Measurements from ENCODE around the gene PRKAR1B. TPM values are rescaled to one million over a fixed set of nuclear protein-coding genes. Genes with fewer than 3 reads are reported as not detected.
"Not testable (repeated sequence)": the region's sequence is repeated elsewhere in the genome, so short reads cannot be mapped to it uniquely, and the experiment has no call there.

Gene PRKAR1B
- total RNA-seq, 1 experiment from 2014 or later = 35.3 TPM

GRCh38 chr7:665736-666453, 61.2 kb downstream of the PRKAR1B start:
- no peak for DNase-seq (ENCODE audit: low read depth)
- in situ Hi-C loops (cut with HindIII; ENCODE audit: low pct_unique_long_range_greater_than_20kb, low sequenced_read_pairs) = no loop called here

- in situ Hi-C loops (cut with HindIII; ENCODE audit: low pct_unique_long_range_greater_than_20kb, low sequenced_read_pairs) = no loop called here
- DNase-seq (ENCODE audit: low read depth) = no peak
Observed at GRCh38 chr7:664997-665735, 61.9 kb downstream of the PRKAR1B start.

GRCh38 chr7:664402-664775, 62.7 kb downstream of the PRKAR1B start:
- in situ Hi-C loops (cut with HindIII; ENCODE audit: low pct_unique_long_range_greater_than_20kb, low sequenced_read_pairs) = no loop called here
- no peak for DNase-seq (ENCODE audit: low read depth)

- in situ Hi-C loops (cut with HindIII; ENCODE audit: low pct_unique_long_range_greater_than_20kb, low sequenced_read_pairs) = no loop called here
- DNase-seq (ENCODE audit: low read depth) = no peak
Observed at GRCh38 chr7:662576-662975, 64.5 kb downstream of the PRKAR1B start.

- DNase-seq (ENCODE audit: low read depth) = no peak
- in situ Hi-C loops (cut with HindIII; ENCODE audit: low pct_unique_long_range_greater_than_20kb, low sequenced_read_pairs) = no loop called here
Observed at GRCh38 chr7:659996-660395, 67.1 kb downstream of the PRKAR1B start.

- DNase-seq (ENCODE audit: low read depth) = no peak
- in situ Hi-C loops (cut with HindIII; ENCODE audit: low pct_unique_long_range_greater_than_20kb, low sequenced_read_pairs) = no loop called here
Observed at GRCh38 chr7:659306-659847, 67.7 kb downstream of the PRKAR1B start.

GRCh38 chr7:657565-658119, 69.4 kb downstream of the PRKAR1B start:
- in situ Hi-C loops (cut with HindIII; ENCODE audit: low pct_unique_long_range_greater_than_20kb, low sequenced_read_pairs) = no loop called here
- no peak for DNase-seq (ENCODE audit: low read depth)

- DNase-seq (ENCODE audit: low read depth); in situ Hi-C loops (cut with HindIII; ENCODE audit: low pct_unique_long_range_greater_than_20kb, low sequenced_read_pairs): not testable (repeated sequence)
Observed at GRCh38 chr7:657010-657409, 70.1 kb downstream of the PRKAR1B start.

- in situ Hi-C loops (cut with HindIII; ENCODE audit: low pct_unique_long_range_greater_than_20kb, low sequenced_read_pairs) = no loop called here
- DNase-seq (ENCODE audit: low read depth) = no peak
Observed at GRCh38 chr7:655758-656157, 71.3 kb downstream of the PRKAR1B start.

- in situ Hi-C loops (cut with HindIII; ENCODE audit: low pct_unique_long_range_greater_than_20kb, low sequenced_read_pairs) = no loop called here
- no peak for DNase-seq (ENCODE audit: low read depth)
Observed at GRCh38 chr7:653829-654764, 73.0 kb downstream of the PRKAR1B start.

- no peak for DNase-seq (ENCODE audit: low read depth)
- in situ Hi-C loops (cut with HindIII; ENCODE audit: low pct_unique_long_range_greater_than_20kb, low sequenced_read_pairs) = no loop called here
Observed at GRCh38 chr7:652881-653280, 74.2 kb downstream of the PRKAR1B start.

- DNase-seq (ENCODE audit: low read depth); in situ Hi-C loops (cut with HindIII; ENCODE audit: low pct_unique_long_range_greater_than_20kb, low sequenced_read_pairs): not testable (repeated sequence)
Observed at GRCh38 chr7:652167-652566, 74.9 kb downstream of the PRKAR1B start.

GRCh38 chr7:651032-651728, 75.9 kb downstream of the PRKAR1B start:
- in situ Hi-C loops (cut with HindIII; ENCODE audit: low pct_unique_long_range_greater_than_20kb, low sequenced_read_pairs) = no loop called here
- DNase-seq (ENCODE audit: low read depth) = no peak

GRCh38 chr7:650339-651031, 76.6 kb downstream of the PRKAR1B start:
- in situ Hi-C loops (cut with HindIII; ENCODE audit: low pct_unique_long_range_greater_than_20kb, low sequenced_read_pairs) = no loop called here

GRCh38 chr7:646951-647350, 80.1 kb downstream of the PRKAR1B start:
- in situ Hi-C loops (cut with HindIII; ENCODE audit: low pct_unique_long_range_greater_than_20kb, low sequenced_read_pairs) = no loop called here
- DNase-seq (ENCODE audit: low read depth) = no peak

More at GRCh38 chr7:650339-651031, 76.6 kb downstream of the PRKAR1B start:
- DNase-seq (ENCODE audit: low read depth) = no peak

GRCh38 chr7:646487-646886, 80.6 kb downstream of the PRKAR1B start:
- in situ Hi-C loops (cut with HindIII; ENCODE audit: low pct_unique_long_range_greater_than_20kb, low sequenced_read_pairs) = no loop called here
- no peak for DNase-seq (ENCODE audit: low read depth)

GRCh38 chr7:645606-646005, 81.5 kb downstream of the PRKAR1B start:
- DNase-seq (ENCODE audit: low read depth) = no peak
- in situ Hi-C loops (cut with HindIII; ENCODE audit: low pct_unique_long_range_greater_than_20kb, low sequenced_read_pairs) = no loop called here

Measured in Caki2 (cell line).